C4-2B (cell line): ENCODE measurements around the gene PPP6R3.

Experiments
- ZFX ChIP-seq: fragments of 450-650 bp; IDR thresholded peaks from 2 replicates; pipeline ENCODE4 v1.6.1; 2017
- TF ChIP-seq, protein P1 (sequence below): fragments of 450-650 bp; conservative IDR thresholded peaks from 2 replicates; pipeline ENCODE4 v1.5.1; 2017; ENCODE audit warnings: mild to moderate bottlenecking

DNA sequence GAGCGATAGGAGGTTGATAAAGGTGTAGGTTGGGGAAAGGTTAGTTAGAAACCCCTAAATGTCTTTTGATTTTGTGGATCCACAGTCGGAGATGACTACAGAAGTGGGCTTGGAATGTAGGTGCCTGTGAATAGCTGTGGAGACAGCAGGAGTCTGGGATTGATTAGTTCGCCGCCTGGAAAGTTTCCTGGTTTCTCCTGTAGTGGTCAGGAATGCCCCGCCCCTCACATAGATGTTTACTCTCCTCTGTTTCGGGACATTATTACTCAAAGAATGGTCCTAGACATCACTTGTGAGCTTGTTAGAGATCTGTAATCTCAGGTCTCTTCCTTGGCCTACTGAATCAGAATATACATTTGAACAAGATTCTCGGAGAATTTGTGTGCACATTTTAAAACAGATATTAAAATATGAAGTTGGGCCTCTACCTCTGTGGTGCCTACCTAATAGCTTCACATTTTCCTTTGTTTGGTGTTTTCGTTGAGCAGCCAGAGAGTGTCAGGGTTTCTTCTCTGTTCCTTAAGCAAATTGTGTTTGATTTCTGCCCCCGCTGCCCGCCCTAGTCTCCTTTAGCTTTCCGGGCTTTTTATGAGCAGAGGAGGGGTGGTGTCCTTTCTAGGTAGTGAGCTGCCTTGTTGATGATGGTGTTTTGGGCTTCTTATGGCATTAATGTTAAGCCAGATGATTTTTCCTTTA is 89.4 kb downstream of the PPP6R3 start:
- TF ChIP-seq, protein P1, sequence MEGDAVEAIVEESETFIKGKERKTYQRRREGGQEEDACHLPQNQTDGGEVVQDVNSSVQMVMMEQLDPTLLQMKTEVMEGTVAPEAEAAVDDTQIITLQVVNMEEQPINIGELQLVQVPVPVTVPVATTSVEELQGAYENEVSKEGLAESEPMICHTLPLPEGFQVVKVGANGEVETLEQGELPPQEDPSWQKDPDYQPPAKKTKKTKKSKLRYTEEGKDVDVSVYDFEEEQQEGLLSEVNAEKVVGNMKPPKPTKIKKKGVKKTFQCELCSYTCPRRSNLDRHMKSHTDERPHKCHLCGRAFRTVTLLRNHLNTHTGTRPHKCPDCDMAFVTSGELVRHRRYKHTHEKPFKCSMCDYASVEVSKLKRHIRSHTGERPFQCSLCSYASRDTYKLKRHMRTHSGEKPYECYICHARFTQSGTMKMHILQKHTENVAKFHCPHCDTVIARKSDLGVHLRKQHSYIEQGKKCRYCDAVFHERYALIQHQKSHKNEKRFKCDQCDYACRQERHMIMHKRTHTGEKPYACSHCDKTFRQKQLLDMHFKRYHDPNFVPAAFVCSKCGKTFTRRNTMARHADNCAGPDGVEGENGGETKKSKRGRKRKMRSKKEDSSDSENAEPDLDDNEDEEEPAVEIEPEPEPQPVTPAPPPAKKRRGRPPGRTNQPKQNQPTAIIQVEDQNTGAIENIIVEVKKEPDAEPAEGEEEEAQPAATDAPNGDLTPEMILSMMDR = no peak
- TF ChIP-seq ZFX = no peak
